NCI-H2107 (cell line): ENCODE data around the gene C1orf105.
"Not testable (repeated sequence)": the region's sequence is repeated elsewhere in the genome, so short reads cannot be mapped to it uniquely, and the experiment has no call there.

Experiments
- DNase-seq: peaks from one replicate; lab custom pipeline; 2025; lab: John Stamatoyannopoulos, UW

Gene C1orf105

GRCh38 chr1:172487550-172487949 is 67.1 kb downstream of the C1orf105 start:
- DNase-seq, result no peak

GRCh38 chr1:172488393-172488792 is 67.9 kb downstream of the C1orf105 start:
- no peak for DNase-seq

- DNase-seq, result no peak
Measured at GRCh38 chr1:172489847-172490246, 69.4 kb downstream of the C1orf105 start.

GRCh38 chr1:172492421-172492820 is 71.9 kb downstream of the C1orf105 start:
- no peak for DNase-seq

GRCh38 chr1:172494166-172494565 is 73.7 kb downstream of the C1orf105 start:
- no peak for DNase-seq

GRCh38 chr1:172496127-172496526 is 75.6 kb downstream of the C1orf105 start:
- DNase-seq, result not testable (repeated sequence)

GRCh38 chr1:172496678-172497077 is 76.2 kb downstream of the C1orf105 start:
- DNase-seq, result no peak

- no peak for DNase-seq
Measured at GRCh38 chr1:172497230-172497629, 76.7 kb downstream of the C1orf105 start.

- no peak for DNase-seq
Measured at GRCh38 chr1:172498857-172499256, 78.4 kb downstream of the C1orf105 start.

GRCh38 chr1:172499636-172500141 is 79.2 kb downstream of the C1orf105 start:
- DNase-seq, result no peak

- no peak for DNase-seq
Measured at GRCh38 chr1:172500207-172500606, 79.7 kb downstream of the C1orf105 start.

GRCh38 chr1:172507741-172508140 is 87.3 kb downstream of the C1orf105 start:
- no peak for DNase-seq

GRCh38 chr1:172510479-172510878 is 90.0 kb downstream of the C1orf105 start:
- no peak for DNase-seq

- DNase-seq, result no peak
Measured at GRCh38 chr1:172512591-172512990, 92.1 kb downstream of the C1orf105 start.

GRCh38 chr1:172513479-172513878 is 93.0 kb downstream of the C1orf105 start:
- no peak for DNase-seq

GRCh38 chr1:172514108-172514507 is 93.6 kb downstream of the C1orf105 start:
- DNase-seq, result no peak

GRCh38 chr1:172515436-172515835 is 95.0 kb downstream of the C1orf105 start:
- no peak for DNase-seq

GRCh38 chr1:172515927-172516326 is 95.4 kb downstream of the C1orf105 start:
- no peak for DNase-seq

GRCh38 chr1:172517081-172517480 is 96.6 kb downstream of the C1orf105 start:
- no peak for DNase-seq

GRCh38 chr1:172517545-172517944 is 97.1 kb downstream of the C1orf105 start:
- no peak for DNase-seq
